ENCODE data around the gene PER1. TPM values are rescaled to one million over a fixed set of nuclear protein-coding genes. Genes with fewer than 3 reads are reported as not detected.
A peak's percentile ranks its signal among the peaks of the same experiment; 100 is the strongest.

PER1 gene
- total and polyA plus RNA-seq, 2 of the 13 experiments (the other 11 are each of a cell fraction or from before 2014, with no cell fraction given) = 2.6 to 3.6 TPM

GRCh38 chr17:8138672-8139371, 13.4 kb downstream of the PER1 start (continued):
- TF ChIP-seq ZBED4 (CRISPR knock-in tag; IDR thresholded peaks at IDR 0.05; ENCODE audit: borderline replicate concordance) (peak; percentile 56), ZNF274 (CRISPR knock-in tag; IDR thresholded peaks at IDR 0.05) (no peak; the same call in 1 of the 2 replicates), JDP2 (CRISPR knock-in tag; IDR thresholded peaks at IDR 0.05; ENCODE audit: borderline replicate concordance) (no peak), USF2 (IDR thresholded peaks at IDR 0.05; ENCODE audit: low read depth, low read length) (no peak), USF2 (CRISPR knock-in tag; IDR thresholded peaks at IDR 0.05; ENCODE audit: borderline replicate concordance) (0 out of 2 replicates have a peak, but pooled peaks have one; percentile 52), RFX3 (CRISPR knock-in tag; IDR thresholded peaks at IDR 0.05) (no peak), MYPOP (CRISPR knock-in tag; IDR thresholded peaks at IDR 0.05) (peak; percentile 94), DPF2 (CRISPR knock-in tag; IDR thresholded peaks at IDR 0.05; ENCODE audit: borderline replicate concordance, low read depth) (no peak), E2F2 (CRISPR knock-in tag; IDR thresholded peaks at IDR 0.05; ENCODE audit: borderline replicate concordance) (0 out of 2 replicates have a peak, but pooled peaks have one; percentile 37), GPN1 (CRISPR knock-in tag; IDR thresholded peaks at IDR 0.05; ENCODE audit: borderline replicate concordance) (no peak), MAZ (IDR thresholded peaks at IDR 0.05; ENCODE audit: borderline replicate concordance, low read depth, low read length) (0 out of 2 replicates have a peak, but pooled peaks have one; percentile 20), MAZ (CRISPR knock-in tag; IDR thresholded peaks at IDR 0.05; ENCODE audit: low read depth) (peak; percentile 71; the same call in 1 of the 2 replicates), ZBTB7B (CRISPR knock-in tag; IDR thresholded peaks at IDR 0.05) (peak; percentile 77; the same call in 1 of the 2 replicates), NFYB (CRISPR knock-in tag; IDR thresholded peaks at IDR 0.05) (peak; percentile 40)
- TF ChIP-seq, protein P1, sequence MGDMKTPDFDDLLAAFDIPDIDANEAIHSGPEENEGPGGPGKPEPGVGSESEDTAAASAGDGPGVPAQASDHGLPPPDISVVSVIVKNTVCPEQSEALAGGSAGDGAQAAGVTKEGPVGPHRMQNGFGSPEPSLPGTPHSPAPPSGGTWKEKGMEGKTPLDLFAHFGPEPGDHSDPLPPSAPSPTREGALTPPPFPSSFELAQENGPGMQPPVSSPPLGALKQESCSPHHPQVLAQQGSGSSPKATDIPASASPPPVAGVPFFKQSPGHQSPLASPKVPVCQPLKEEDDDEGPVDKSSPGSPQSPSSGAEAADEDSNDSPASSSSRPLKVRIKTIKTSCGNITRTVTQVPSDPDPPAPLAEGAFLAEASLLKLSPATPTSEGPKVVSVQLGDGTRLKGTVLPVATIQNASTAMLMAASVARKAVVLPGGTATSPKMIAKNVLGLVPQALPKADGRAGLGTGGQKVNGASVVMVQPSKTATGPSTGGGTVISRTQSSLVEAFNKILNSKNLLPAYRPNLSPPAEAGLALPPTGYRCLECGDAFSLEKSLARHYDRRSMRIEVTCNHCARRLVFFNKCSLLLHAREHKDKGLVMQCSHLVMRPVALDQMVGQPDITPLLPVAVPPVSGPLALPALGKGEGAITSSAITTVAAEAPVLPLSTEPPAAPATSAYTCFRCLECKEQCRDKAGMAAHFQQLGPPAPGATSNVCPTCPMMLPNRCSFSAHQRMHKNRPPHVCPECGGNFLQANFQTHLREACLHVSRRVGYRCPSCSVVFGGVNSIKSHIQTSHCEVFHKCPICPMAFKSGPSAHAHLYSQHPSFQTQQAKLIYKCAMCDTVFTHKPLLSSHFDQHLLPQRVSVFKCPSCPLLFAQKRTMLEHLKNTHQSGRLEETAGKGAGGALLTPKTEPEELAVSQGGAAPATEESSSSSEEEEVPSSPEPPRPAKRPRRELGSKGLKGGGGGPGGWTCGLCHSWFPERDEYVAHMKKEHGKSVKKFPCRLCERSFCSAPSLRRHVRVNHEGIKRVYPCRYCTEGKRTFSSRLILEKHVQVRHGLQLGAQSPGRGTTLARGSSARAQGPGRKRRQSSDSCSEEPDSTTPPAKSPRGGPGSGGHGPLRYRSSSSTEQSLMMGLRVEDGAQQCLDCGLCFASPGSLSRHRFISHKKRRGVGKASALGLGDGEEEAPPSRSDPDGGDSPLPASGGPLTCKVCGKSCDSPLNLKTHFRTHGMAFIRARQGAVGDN (CRISPR knock-in tag; IDR thresholded peaks at IDR 0.05) = peak; percentile 89

All from HepG2 (cell line).